ENCODE data around the gene NCAPG. TPM values are rescaled to one million over a fixed set of nuclear protein-coding genes. Genes with fewer than 3 reads are reported as not detected.
"Not testable (repeated sequence)": the region's sequence is repeated elsewhere in the genome, so short reads cannot be mapped to it uniquely, and the experiment has no call there.

NCAPG gene
- total and polyA plus RNA-seq, 10 donors: 1.1 to 10.2 (median 3.8) TPM

- Histone ChIP-seq H3K27me3 (replicated peaks in 1 of 7) (no peaks in the 10 kb centered on the region), H3K4me3 (no peak overlapping the region), H3K27ac (no peak overlapping the region), H3K36me3 (peaks cover 0 to 38% (median 0%) of the 10 kb centered on the region in 6 donors), H3K4me1 (no peaks in the 10 kb centered on the region), H3K9me3 (no peaks in the 10 kb centered on the region)
- TF ChIP-seq POLR2AphosphoS5 (IDR thresholded peaks at IDR 0.05) (no peak), CTCF (IDR thresholded peaks at IDR 0.05 in 8 of 11, conservative IDR thresholded peaks at IDR 0.05 in 3 of 11) (no peak), POLR2A (IDR thresholded peaks at IDR 0.05) (no peak)
- WGBS, 5 donors: 93 to 100% (median 95%) methylated on average over 2 of the region's 2 CpGs
- DNase-seq: no peak
- intact Hi-C loops (cut with DNase I; ENCODE audit: low total_unique reads): no loop called here
These were observed 35.5 kb downstream of the NCAPG start for GRCh38 chr4:17846266-17846665.

GRCh38 chr4:17850295-17850694, 39.5 kb downstream of the NCAPG start:
- not testable (repeated sequence) for H3K4me3 ChIP-seq

DNA sequence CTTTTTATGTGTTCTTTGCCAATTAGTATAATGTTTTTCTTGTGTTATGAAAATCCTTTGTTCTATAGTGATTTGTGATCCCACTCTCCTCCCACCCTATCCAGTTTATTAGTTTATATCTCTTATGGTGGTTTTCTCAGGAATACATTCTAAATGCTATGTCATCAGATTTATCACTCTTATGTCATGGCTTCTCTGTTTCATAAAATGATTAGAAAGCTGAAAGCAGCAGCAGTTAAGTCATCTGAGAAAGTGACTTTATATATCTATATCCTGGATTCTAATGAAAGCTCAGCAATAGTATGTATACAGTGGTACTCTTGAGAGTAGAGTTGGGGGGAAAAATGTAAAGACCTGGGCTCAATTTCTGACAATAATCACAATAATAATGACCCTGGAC, 41.2 kb downstream of the NCAPG start:
- intact Hi-C loops (cut with DNase I; ENCODE audit: low total_unique reads): no loop called here
- H3K9me3 ChIP-seq: no peaks in the 10 kb centered on the region
- DNase-seq: no peak
- no peak for TF ChIP-seq CTCF (IDR thresholded peaks at IDR 0.05 in 8 of 11, conservative IDR thresholded peaks at IDR 0.05 in 3 of 11)
- TF ChIP-seq POLR2AphosphoS5 (IDR thresholded peaks at IDR 0.05): no peak
- no peak for TF ChIP-seq POLR2A (IDR thresholded peaks at IDR 0.05)
- no peaks in the 10 kb centered on the region for H3K4me1 ChIP-seq
- H3K36me3 ChIP-seq: no peaks in the 10 kb centered on the region
- no peak overlapping the region for H3K27ac ChIP-seq
- no peaks in the 10 kb centered on the region for H3K27me3 ChIP-seq (replicated peaks in 1 of 7)
- no peak overlapping the region for H3K4me3 ChIP-seq

More at GRCh38 chr4:17850295-17850694, 39.5 kb downstream of the NCAPG start:
- H3K9me3 ChIP-seq; DNase-seq; H3K27ac ChIP-seq; H3K36me3 ChIP-seq; intact Hi-C loops (cut with DNase I; ENCODE audit: low total_unique reads); H3K27me3 ChIP-seq (replicated peaks in 1 of 7); H3K4me1 ChIP-seq: not testable (repeated sequence)
- 83 to 95% (median 93%) methylated on average over 1 of the region's 1 CpG for WGBS, 5 donors

DNA sequence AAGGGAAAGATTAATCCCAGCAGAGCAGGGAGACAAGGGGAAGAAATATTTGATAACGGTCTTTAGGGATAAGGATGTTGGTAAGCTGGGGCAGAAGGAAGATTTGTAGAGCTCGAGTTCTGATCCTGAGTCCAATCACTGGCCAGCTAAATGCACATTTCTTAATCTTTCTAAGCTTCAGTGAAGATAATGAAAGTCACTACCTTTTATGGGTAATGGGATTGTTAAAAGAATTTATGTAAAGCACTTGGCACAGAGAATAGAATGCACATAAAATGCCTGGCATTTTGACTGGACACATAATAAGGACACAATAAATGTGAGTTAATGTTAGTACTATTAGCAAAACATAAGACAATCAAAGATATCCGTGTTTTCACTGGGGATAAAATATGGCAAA, 43.3 kb downstream of the NCAPG start:
- Histone ChIP-seq H3K9me3 (peaks cover 0 to 14% (median 7%) of the 10 kb centered on the region in 8 donors), H3K27ac (no peak overlapping the region)
- WGBS, 5 donors: 73 to 92% (median 88%) methylated on average over 3 of the region's 3 CpGs

More for the DNA sequence above, 43.3 kb downstream of the NCAPG start:
- no peaks in the 10 kb centered on the region for H3K4me1 ChIP-seq
- H3K36me3 ChIP-seq: peaks cover 0 to 5% (median 0%) of the 10 kb centered on the region in 6 donors
- DNase-seq: no peak
- intact Hi-C loops (cut with DNase I; ENCODE audit: low total_unique reads): no loop called here
- H3K27me3 ChIP-seq (replicated peaks in 1 of 7): no peaks in the 10 kb centered on the region
- no peak overlapping the region for H3K4me3 ChIP-seq
- TF ChIP-seq POLR2AphosphoS5 (IDR thresholded peaks at IDR 0.05) (no peak), POLR2A (IDR thresholded peaks at IDR 0.05) (no peak), CTCF (IDR thresholded peaks at IDR 0.05 in 8 of 11, conservative IDR thresholded peaks at IDR 0.05 in 3 of 11) (no peak)

Measured in spleen (tissue), 11 donors.